ENCODE results near the gene NLN.

GRCh38 chr5:65799857-65800256 is 77.9 kb downstream of the NLN start:
- TF ChIP-seq POLR2A (IDR thresholded peaks at IDR 0.05) (no peak), CTCF (IDR thresholded peaks at IDR 0.05) (no peak)

Measured in adrenal gland (tissue), 5 donors.